VCaP (cell line): ENCODE measurements around the gene MFNG.

ENCODE experiments used
- H3K27ac ChIP-seq: fragments of 450-650 bp; 2 replicates; pipeline ENCODE4 v1.5.1; 2017
- TF ChIP-seq, protein P1 (sequence below): fragments of 450-650 bp; conservative IDR thresholded peaks from 2 replicates; pipeline ENCODE4 v1.5.1; 2017; ENCODE audit warnings: mild to moderate bottlenecking, moderate library complexity

MFNG gene

DNA sequence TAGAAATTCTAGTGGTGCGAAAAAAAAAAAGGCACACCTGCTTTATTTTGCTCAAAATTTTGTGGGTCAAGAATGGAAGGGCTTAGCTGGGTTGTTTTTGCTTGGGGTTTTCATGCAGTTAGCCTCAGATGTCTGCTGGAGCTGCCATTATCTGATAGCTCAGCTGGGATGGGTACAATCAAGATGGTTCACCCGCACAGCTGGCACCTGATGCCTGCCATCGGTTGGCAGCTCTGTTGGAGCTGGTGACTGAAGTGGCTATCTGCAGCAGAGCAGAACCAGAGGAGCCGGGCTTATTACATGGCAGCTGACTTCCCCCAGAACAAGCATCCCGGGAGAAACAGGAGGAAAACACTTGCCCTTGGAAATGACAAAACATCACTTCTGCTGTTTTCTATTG, 46.8 kb downstream of the MFNG start:
- no peak overlapping the region for H3K27ac ChIP-seq
- TF ChIP-seq, protein P1, sequence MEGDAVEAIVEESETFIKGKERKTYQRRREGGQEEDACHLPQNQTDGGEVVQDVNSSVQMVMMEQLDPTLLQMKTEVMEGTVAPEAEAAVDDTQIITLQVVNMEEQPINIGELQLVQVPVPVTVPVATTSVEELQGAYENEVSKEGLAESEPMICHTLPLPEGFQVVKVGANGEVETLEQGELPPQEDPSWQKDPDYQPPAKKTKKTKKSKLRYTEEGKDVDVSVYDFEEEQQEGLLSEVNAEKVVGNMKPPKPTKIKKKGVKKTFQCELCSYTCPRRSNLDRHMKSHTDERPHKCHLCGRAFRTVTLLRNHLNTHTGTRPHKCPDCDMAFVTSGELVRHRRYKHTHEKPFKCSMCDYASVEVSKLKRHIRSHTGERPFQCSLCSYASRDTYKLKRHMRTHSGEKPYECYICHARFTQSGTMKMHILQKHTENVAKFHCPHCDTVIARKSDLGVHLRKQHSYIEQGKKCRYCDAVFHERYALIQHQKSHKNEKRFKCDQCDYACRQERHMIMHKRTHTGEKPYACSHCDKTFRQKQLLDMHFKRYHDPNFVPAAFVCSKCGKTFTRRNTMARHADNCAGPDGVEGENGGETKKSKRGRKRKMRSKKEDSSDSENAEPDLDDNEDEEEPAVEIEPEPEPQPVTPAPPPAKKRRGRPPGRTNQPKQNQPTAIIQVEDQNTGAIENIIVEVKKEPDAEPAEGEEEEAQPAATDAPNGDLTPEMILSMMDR = no peak

DNA sequence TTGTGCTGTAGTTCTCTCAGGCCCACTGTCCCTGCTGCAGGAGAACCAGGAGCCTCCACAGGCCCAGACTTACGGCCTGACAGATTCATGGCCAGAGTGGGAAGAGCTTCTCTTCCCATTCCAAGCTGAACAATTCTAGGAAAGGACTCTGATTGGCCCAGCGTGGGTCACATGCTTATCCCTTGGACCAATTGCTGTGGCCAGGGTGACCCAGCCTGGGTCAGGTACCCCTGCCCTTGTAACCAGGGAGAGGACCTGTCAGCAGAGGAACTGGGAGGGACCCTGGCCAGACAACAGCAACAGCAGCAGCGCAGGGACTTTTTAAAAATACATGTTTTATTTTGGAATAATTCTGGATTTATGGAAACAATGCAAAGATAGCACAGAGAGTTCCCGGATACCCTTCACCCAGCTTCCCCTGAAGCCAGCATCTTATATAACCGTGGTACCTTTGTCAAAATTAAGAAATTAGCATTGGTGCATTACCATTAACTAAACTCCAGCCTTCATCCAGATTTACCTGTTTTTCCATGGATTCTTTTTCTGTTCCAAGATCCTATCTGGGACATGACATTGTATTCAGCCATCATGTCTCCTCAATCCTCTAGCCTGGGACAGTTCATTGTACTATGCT, 50.1 kb downstream of the MFNG start:
- no peak overlapping the region for H3K27ac ChIP-seq
- TF ChIP-seq, protein P1 = no peak

DNA sequence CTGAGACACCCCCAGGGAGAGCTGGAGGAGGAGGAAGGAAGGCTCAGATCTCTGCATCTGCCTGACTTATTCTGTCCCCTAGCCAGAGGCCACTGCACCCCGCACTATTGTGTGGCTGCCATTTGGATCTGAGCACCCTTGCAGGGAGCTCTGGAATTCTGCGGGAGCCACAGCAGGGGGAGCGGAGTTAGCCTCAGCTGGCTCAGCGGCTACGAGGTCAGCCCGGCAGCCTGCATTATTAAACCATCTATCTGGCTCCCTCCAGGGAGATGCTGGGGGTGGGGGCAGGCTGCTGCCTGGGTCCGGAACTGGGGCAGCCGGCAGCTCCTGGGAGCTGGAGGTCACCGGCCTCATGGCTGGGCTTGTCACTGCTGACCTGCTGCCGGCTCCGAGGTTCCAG, 52.4 kb downstream of the MFNG start:
- no peak overlapping the region for H3K27ac ChIP-seq
- TF ChIP-seq, protein P1 = no peak

DNA sequence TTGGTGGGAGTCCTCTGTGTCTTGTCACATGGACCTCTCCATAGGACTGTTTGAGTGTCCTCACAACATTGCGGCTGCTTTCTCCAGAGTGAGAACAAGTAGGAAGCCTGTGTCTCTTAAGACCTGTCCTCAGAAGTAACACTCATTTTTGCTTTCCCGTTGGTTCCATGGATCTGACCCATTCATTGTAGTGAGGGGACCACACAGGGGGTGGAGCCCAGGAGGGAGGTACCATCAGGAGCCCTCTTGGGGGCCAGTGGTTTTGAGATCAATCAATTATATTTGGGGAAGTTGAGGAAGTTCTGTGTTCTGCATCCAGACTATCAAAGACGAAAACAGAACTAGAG, 53.5 kb downstream of the MFNG start:
- TF ChIP-seq, protein P1 = no peak
- no peak overlapping the region for H3K27ac ChIP-seq

DNA sequence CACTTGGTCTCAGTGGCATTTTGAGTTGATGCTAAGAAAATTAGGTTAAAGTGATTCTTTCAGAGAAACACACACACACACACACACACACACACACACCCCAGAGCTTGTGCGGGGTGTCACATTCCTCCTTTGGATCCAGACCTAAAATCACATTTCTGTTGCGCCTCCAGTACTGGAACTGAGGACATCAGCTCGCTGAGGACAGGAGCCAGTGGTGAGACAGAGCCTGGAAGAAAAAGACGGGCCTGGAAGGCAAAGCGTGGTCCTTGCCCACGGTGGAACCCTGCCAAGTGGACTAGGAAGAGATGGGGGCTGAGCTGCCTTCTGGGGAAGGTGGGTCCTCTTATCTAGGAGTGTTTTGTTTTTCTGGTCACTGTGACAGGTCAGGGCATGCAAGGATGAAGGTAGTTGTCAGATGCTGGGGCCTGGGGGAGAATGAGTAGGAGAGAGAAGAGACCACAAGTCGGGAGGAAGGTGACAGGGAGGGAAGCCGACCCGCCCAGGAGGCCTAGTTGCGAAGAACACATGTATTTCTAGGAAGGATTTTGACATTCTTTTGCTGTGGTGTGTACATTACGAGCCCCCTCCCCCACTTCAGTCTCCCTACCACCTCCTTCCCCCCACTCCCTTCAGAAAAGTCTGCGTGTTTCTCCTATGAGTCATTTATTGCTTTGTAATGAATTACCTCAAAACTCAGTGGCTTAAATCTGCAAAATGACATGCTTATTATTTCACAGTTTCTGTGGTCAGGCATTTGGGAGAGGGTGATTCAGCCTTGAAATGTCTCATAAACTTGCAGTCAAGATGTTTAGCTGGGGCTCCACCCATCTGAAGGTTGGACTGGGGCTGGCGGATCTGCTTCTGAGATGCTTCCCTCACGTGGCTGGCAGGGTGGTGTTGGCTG, 54.1 kb downstream of the MFNG start:
- TF ChIP-seq, protein P1 = no peak
- no peak overlapping the region for H3K27ac ChIP-seq

DNA sequence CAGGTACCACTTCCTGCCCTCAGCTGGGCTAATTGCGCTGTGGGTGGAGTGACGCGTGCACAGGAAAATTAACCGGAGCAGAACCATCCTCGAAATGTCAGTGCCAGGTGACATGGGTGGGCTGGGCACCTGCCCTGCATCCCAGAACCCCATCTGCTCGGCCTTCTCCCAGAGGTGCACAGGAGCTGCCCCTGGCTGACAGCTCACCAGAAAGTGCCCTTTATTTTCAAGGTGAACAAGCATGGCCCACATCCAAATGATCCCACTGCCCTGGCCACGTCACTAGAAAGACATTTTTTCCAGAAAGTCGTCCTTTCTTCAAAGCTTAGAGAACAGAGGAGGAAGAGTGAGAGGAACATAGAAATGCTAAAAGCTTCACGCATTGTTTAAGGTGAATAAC, 54.8 kb downstream of the MFNG start:
- H3K27ac ChIP-seq = no peak overlapping the region
- TF ChIP-seq, protein P1 = no peak

DNA sequence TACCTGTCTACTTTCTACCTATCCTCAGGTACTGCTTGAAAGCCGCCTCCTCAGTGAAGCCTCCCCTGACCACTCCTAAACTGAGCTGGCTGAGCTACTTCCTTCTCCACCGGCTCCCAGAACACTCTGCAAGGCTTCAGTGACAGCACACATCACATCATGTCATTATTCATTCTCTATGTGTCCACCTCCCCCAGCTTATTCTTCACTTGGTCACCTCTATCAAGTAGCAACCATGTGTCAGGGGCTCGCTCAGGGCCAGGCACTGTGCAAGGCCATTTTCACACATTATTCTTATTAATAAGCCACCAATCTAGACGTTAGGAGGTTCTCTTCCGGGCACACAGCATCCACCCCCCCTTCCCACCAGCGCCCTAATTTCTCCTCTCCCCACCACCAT, 55.2 kb downstream of the MFNG start:
- TF ChIP-seq, protein P1 = no peak
- no peak overlapping the region for H3K27ac ChIP-seq
